Measurements from ENCODE around the gene PRKCE.
"Not testable (repeated sequence)": the region's sequence is repeated elsewhere in the genome, so short reads cannot be mapped to it uniquely, and the experiment has no call there.

PRKCE gene

GRCh38 chr2:45700407-45701013 is 49.0 kb downstream of the PRKCE start:
- DNase-seq = no peak

GRCh38 chr2:45705233-45705632 is 53.8 kb downstream of the PRKCE start:
- DNase-seq = no peak

DNA sequence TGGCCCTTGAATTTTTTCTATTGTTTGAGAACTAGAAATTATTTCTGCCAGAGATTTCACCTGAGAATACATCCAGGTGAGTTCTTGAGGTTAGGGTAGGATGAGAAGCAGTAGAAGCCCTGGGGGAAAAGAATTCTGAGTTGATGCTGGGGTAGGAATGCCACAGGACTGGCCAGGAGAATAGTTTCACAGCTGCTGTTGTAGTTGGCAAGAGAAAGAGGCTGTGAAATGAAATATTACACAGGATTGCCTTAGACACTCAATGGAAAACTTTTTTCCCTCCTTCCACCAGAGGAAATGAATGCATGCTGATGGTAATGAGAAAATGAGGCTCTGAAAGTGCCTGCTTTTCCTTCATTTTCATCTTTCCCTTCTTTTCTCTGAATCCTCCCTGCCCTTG is 54.6 kb downstream of the PRKCE start:
- DNase-seq = no peak

DNA sequence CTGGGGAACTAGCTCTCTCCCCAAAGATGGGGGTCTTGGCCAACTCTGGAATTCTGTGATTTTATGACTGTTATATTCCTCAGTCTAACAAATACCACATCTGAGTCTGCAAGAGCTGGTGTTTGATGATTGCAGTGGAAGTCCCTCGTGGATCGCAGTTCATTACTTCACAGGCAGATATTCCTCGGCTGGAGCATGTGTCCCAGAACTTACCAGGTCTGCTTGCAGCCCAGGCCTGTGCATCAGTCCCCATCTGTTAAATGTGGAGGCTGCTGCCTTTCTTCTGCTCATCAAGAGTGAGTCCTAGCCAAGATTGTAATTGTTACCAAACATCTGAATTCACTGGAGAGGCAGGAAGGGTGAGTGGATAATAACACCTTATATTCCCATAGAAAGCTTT is 55.5 kb downstream of the PRKCE start:
- DNase-seq = no peak

DNA sequence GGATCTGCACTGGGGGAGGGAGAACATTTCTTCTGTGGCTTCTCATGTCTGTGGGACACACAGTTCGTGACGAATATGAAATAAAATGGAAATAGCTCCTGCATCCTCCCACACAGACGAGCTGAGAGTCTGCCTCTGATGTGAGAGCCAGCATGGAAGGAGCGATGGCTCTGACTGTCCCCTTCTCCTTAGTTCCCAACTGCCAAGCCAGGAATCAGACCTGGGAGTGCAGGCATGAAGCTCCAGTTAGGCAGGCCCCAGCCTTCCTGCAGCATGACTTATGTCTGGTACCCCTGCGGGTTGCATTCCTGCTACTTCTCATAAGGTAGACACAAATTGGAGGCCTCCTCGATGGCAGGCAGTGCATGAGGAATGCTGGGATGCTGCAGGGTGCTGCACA is 56.2 kb downstream of the PRKCE start:
- no peak for DNase-seq

GRCh38 chr2:45708501-45708900 is 57.0 kb downstream of the PRKCE start:
- DNase-seq = no peak

- DNase-seq = no peak
These were observed 57.7 kb downstream of the PRKCE start for GRCh38 chr2:45709137-45709536.

DNA sequence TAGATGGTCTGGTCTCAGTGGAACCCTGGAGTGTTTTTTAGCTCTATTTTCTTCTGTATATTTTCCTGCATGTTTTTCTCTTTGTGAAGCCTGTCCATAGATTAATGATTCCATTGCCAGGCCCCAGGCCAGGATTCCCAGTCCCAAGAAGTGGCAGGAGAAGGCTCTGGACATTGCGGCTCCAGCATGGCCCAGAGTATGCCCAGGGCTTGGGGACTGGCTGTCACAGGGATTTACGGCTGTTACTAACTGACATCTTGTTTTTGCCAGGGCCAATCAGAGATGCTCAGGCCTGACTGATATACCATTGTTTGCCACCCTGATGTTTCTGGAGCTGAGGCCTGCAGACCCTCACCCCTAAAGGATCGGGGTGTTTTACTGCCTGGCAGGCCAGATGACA is 59.0 kb downstream of the PRKCE start:
- DNase-seq = no peak

DNA sequence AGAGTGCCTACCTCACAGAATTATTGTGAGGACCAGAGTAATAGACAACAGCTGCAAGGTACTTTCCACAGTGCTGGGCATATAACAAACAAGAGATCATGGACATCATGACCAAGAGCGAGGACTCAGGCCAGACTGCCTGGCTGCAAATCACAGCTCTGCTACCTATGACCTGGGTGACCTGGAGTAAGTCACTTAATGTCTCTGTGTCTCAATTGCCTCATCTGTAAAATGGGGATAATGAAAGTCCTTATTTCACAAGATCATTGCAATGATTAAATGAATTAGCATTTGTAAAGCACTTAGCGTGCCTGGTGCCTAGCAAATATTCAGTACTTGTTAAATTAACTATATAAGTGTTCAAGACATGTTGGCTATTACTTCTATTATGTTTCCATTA is 59.7 kb downstream of the PRKCE start:
- DNase-seq = no peak

DNA sequence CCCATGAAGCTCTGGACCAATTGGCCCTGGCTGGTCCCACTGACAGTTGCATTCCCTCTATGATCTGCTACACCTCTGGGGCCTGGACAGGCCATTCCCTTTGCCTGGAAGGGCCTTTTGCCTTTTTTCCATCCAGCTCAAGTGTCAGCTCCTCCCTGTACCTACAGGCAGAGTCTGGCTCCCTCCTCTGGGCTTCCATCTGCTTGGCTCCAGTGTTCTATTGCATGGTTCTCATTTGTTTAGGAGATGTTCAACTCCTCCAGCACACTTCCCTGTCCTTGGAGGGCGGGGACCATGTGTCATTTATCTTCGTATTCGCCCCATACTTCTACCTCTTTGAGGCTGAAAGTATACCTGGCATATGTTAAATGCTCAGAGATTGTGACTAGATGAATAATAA is 61.1 kb downstream of the PRKCE start:
- DNase-seq = no peak

GRCh38 chr2:45713136-45713535 is 61.7 kb downstream of the PRKCE start:
- DNase-seq = no peak

DNA sequence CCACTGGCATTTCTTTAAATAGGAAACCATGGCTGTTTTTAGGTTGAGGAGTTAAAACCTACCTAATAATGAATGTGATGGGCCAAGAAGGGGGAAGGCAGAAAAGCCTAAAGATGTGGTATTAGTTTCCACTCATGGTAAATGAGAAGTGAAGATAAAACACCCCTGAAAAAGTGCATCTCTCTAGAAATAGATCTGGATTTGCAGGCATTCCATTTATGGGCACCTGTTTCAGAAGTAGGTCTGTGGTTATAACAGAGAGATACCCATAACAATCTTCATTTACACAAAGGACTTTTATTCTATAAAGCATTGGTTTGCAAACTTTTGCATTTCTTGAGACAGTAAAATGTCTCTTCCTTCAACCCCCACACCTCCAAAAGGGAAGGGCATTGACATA is 62.1 kb downstream of the PRKCE start:
- DNase-seq = no peak

DNA sequence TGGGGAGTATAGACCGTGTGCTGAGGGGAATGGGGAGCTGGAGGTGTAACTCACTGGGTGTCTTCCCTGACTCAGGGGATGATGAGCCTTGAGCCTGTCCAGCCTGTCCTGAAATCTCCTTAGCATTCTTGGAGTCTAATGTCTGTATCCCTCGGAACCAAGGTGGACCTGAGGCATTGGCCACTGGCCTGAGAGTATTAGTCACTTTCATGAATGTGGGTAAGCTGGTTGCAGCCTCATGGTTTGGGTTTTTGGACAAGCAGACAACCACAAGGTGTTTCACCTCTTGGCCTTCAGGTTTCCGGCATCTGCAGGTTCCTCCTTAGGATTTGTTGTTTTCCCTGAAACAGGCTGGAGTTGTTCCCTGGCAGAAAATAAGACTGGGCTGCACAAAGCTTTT is 63.2 kb downstream of the PRKCE start:
- DNase-seq = no peak

DNA sequence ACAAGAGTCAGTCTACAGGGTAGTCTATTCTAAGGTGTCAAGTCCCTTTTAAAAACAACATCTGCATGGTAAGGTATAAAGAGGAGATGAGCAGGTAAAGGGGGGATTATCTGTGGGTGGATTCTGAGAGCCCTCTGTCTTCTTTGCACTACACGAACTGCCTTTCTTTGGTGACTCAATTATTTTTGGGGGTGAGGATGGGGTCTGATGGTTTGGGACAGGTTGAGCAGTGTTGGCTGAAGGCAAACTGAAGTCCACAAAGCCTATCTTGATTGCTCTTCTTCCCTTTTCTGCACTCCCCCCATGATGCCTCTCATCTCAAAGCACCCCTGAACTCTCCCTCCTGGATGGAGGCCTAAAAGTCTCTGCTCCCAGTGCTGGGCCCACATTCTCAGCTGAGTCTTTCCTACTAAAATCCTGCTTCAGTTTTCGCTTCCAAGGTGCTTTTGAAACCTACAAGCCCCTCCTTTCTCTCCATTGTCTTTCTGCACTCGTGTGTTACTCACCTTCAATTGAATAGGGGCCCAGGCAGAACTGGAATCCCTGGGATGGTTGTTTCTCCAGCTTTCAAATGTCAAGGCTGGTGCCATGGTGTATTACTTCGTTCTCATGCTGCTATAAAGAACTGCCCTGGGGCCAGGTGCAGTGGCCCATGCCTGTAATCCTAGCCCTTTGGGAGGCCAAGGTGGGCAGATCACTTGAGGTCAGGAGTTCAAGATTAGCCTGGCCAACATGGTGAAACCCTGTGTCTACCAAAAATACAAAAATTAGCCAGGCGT is 64.3 kb downstream of the PRKCE start:
- DNase-seq = no peak

- DNase-seq = not testable (repeated sequence)
These were observed 65.0 kb downstream of the PRKCE start for GRCh38 chr2:45716432-45716831.

DNA sequence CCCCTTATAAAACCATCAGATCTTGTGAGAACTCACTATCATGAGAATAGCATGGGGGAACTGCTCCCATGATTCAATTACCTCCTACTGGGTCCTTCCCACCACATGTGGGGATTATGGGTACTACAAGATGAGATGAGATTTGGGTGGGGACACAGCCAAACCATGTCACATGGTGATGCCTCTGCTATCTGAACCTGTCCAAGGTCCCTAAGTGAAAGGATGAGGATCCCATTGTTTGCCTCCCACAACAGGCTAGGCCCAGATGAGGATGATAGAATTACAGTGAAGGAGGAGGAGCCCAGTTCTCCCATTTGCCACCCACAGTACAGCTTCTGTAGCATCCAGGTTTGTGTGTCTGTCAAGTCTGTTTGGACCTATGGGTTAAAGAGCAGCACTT is 65.4 kb downstream of the PRKCE start:
- no peak for DNase-seq

GRCh38 chr2:45720210-45720609 is 68.7 kb downstream of the PRKCE start:
- DNase-seq = no peak

- no peak for DNase-seq
These were observed 69.7 kb downstream of the PRKCE start for GRCh38 chr2:45721150-45721549.

GRCh38 chr2:45722477-45722876 is 71.0 kb downstream of the PRKCE start:
- DNase-seq = no peak

DNA sequence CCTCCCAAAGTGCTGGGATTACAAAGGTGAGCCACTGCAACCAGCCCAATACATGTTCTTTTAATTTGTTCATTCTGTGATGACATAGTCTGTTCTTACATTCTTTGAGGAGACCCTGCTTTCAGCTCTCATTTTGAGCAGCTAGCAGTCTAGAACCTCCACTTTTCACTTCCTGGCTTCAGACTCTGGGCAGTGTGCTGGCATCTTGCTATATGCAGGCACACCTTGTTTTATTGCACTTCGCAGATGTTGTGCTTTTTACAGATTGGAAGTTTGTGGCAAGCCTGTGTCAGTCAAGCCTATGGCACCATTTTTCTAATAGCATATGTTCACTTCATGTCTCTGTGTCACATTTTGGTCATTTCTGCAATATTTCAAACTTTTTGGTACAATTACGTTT is 72.4 kb downstream of the PRKCE start:
- DNase-seq = no peak

- no peak for DNase-seq
These were observed 72.9 kb downstream of the PRKCE start for GRCh38 chr2:45724335-45724734.

- DNase-seq = no peak
These were observed 74.3 kb downstream of the PRKCE start for GRCh38 chr2:45725731-45726130.

GRCh38 chr2:45726188-45726587 is 74.7 kb downstream of the PRKCE start:
- DNase-seq = no peak

GRCh38 chr2:45728458-45728942 is 77.0 kb downstream of the PRKCE start:
- no peak for DNase-seq
